Measurements from ENCODE around the gene KPNA3.
A peak's percentile ranks its signal among the peaks of the same experiment; 100 is the strongest.
"Not testable (repeated sequence)": the region's sequence is repeated elsewhere in the genome, so short reads cannot be mapped to it uniquely, and the experiment has no call there.

The KPNA3 gene

DNA sequence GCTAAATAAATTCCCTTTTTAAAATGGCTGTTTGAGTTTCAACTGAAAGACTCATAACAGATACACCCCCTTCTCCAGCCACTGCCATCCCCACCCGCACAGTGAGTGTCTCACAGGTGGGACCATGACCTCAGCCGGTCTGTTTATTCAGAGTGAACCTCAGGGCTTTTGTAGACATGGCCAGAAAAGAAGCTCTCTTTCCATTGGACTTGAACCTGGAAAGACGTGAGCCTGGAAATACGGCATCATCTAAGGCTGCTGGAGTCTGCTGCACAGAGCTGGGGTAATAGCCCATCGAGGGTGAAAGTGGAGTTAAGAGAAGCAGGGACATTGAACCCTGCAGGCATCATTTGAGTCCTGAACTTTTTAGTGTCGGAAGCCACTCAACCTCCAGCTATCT lies 15.2 kb upstream of the KPNA3 start:
- no peak for DNase-seq (ENCODE audit: low read depth in 1 of 2, low spot score in 1 of 2)
- Histone ChIP-seq H3K27ac (replicated peaks) (no peak overlapping the region), H3K27me3 (ENCODE audit: insufficient read depth, poor library complexity, severe bottlenecking) (no peaks in the 10 kb centered on the region), H3K4me3 (replicated peaks; ENCODE audit: insufficient read depth, low read length) (no peak overlapping the region)
- TF ChIP-seq, protein P1, sequence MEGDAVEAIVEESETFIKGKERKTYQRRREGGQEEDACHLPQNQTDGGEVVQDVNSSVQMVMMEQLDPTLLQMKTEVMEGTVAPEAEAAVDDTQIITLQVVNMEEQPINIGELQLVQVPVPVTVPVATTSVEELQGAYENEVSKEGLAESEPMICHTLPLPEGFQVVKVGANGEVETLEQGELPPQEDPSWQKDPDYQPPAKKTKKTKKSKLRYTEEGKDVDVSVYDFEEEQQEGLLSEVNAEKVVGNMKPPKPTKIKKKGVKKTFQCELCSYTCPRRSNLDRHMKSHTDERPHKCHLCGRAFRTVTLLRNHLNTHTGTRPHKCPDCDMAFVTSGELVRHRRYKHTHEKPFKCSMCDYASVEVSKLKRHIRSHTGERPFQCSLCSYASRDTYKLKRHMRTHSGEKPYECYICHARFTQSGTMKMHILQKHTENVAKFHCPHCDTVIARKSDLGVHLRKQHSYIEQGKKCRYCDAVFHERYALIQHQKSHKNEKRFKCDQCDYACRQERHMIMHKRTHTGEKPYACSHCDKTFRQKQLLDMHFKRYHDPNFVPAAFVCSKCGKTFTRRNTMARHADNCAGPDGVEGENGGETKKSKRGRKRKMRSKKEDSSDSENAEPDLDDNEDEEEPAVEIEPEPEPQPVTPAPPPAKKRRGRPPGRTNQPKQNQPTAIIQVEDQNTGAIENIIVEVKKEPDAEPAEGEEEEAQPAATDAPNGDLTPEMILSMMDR (IDR thresholded peaks at IDR 0.05; ENCODE audit: insufficient read depth, low read length), result no peak
- TF ChIP-seq GABPA (IDR thresholded peaks at IDR 0.05; ENCODE audit: low read depth), result no peak
- no peak for TF ChIP-seq SPI1 (IDR thresholded peaks at IDR 0.05; ENCODE audit: borderline replicate concordance, low read depth)
- TF ChIP-seq, protein P2, sequence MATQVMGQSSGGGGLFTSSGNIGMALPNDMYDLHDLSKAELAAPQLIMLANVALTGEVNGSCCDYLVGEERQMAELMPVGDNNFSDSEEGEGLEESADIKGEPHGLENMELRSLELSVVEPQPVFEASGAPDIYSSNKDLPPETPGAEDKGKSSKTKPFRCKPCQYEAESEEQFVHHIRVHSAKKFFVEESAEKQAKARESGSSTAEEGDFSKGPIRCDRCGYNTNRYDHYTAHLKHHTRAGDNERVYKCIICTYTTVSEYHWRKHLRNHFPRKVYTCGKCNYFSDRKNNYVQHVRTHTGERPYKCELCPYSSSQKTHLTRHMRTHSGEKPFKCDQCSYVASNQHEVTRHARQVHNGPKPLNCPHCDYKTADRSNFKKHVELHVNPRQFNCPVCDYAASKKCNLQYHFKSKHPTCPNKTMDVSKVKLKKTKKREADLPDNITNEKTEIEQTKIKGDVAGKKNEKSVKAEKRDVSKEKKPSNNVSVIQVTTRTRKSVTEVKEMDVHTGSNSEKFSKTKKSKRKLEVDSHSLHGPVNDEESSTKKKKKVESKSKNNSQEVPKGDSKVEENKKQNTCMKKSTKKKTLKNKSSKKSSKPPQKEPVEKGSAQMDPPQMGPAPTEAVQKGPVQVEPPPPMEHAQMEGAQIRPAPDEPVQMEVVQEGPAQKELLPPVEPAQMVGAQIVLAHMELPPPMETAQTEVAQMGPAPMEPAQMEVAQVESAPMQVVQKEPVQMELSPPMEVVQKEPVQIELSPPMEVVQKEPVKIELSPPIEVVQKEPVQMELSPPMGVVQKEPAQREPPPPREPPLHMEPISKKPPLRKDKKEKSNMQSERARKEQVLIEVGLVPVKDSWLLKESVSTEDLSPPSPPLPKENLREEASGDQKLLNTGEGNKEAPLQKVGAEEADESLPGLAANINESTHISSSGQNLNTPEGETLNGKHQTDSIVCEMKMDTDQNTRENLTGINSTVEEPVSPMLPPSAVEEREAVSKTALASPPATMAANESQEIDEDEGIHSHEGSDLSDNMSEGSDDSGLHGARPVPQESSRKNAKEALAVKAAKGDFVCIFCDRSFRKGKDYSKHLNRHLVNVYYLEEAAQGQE (IDR thresholded peaks at IDR 0.05; ENCODE audit: insufficient replicate concordance, low read depth), result no peak
- TF ChIP-seq POLR2AphosphoS5 (IDR thresholded peaks at IDR 0.05; ENCODE audit: low read depth), result no peak

DNA sequence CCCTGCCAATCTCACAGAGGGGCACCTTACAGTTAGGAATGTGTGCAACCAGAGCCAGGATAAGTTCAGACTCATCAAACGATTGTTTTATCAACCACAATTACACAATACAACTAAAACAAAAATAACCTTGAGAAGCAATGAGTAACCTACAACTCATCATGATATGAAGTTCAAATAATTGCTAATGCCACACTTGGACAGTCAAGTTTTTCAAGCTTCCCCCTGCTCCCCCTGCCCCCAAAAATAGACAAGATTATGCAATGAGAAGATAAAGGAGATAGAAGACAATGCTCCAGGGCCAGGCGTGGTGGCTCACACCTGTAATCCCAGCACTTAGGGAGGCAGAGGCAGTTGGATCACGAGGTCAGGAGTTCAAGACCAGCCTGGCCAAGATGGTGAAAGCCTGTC lies 13.6 kb upstream of the KPNA3 start:
- no peak overlapping the region for H3K4me3 ChIP-seq (replicated peaks; ENCODE audit: insufficient read depth, low read length)

DNA sequence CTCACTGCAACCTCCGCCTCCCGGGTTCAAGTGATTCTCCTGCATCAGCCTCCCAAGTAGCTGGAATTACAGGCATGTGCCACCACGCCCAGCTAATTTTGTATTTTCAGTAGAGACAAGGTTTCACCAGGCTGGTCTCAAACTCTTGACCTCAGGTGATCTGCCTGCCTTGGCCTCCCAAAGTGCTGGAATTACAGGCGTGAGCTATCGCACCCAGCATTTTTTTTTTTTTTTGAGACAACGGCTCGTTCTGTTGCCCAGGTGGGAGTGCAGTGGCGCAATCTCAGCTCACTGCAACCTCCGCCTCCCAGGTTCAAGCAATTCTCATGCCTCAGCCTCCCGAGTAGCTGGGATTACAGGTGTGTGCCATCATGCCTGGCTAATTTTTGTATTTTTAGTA lies 10.6 kb upstream of the KPNA3 start:
- H3K4me3 ChIP-seq (replicated peaks; ENCODE audit: insufficient read depth, low read length); DNase-seq (ENCODE audit: low read depth in 1 of 2, low spot score in 1 of 2); H3K27me3 ChIP-seq (ENCODE audit: insufficient read depth, poor library complexity, severe bottlenecking); H3K27ac ChIP-seq (replicated peaks): not testable (repeated sequence)

More for the DNA sequence above, 13.6 kb upstream of the KPNA3 start:
- peak in 1 of 2 experiments; percentile 56 for DNase-seq (ENCODE audit: low read depth in 1 of 2, low spot score in 1 of 2)
- Histone ChIP-seq H3K27ac (replicated peaks) (no peak overlapping the region), H3K27me3 (ENCODE audit: insufficient read depth, poor library complexity, severe bottlenecking) (no peaks in the 10 kb centered on the region)
- TF ChIP-seq GABPA (IDR thresholded peaks at IDR 0.05; ENCODE audit: low read depth) (no peak), POLR2AphosphoS5 (IDR thresholded peaks at IDR 0.05; ENCODE audit: low read depth) (no peak), SPI1 (IDR thresholded peaks at IDR 0.05; ENCODE audit: borderline replicate concordance, low read depth) (no peak)
- TF ChIP-seq, protein P1 (IDR thresholded peaks at IDR 0.05; ENCODE audit: insufficient read depth, low read length), result no peak
- TF ChIP-seq, protein P2 (IDR thresholded peaks at IDR 0.05; ENCODE audit: insufficient replicate concordance, low read depth), result no peak

DNA sequence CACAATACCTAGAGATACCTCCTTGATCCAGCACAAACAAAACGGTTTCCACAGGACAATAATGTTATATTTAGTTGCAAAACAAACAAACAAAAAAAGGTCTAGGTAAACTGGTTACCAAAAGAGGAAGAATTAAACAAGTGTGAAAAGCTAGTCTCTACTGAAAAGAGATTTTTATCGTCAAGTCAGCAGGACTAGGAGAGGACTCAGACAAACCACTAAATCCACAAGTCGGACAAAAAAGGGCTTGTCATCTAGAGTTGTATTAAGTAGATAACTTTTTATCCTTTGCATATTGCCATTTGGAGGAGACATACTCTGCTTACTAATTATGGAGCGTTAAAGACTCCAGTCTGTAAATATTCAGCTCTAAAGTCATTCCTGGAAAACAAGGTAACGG lies 9.9 kb upstream of the KPNA3 start:
- H3K27me3 ChIP-seq (ENCODE audit: insufficient read depth, poor library complexity, severe bottlenecking), result no peaks in the 10 kb centered on the region
- TF ChIP-seq GABPA (IDR thresholded peaks at IDR 0.05; ENCODE audit: low read depth) (no peak), SPI1 (IDR thresholded peaks at IDR 0.05; ENCODE audit: borderline replicate concordance, low read depth) (no peak), POLR2AphosphoS5 (IDR thresholded peaks at IDR 0.05; ENCODE audit: low read depth) (no peak)
- TF ChIP-seq, protein P1 (IDR thresholded peaks at IDR 0.05; ENCODE audit: insufficient read depth, low read length), result no peak
- TF ChIP-seq, protein P2 (IDR thresholded peaks at IDR 0.05; ENCODE audit: insufficient replicate concordance, low read depth), result no peak
- no peak overlapping the region for H3K4me3 ChIP-seq (replicated peaks; ENCODE audit: insufficient read depth, low read length)
- no peak for DNase-seq (ENCODE audit: low read depth in 1 of 2, low spot score in 1 of 2)
- H3K27ac ChIP-seq (replicated peaks), result no peak overlapping the region
